H1 (cell line): Measurements from ENCODE around the gene FBXL5.

Experiments used
- BACH1 ChIP-seq: IDR thresholded peaks from 2 replicates; pipeline ENCODE4 v1.6.1; 2012; ENCODE audit warnings: low read length, improper control_type of control experiment
- CHD1 ChIP-seq: IDR thresholded peaks from 2 replicates; pipeline ENCODE4 v1.6.1; 2012; ENCODE audit warnings: low read depth, low read length, improper control_type of control experiment
- CREB1 ChIP-seq: IDR thresholded peaks from 2 replicates; pipeline ENCODE4 v1.6.1; 2012; ENCODE audit warnings: inconsistent platforms
- EP300 ChIP-seq, 2 experiments: IDR thresholded peaks; 1 replicate in 1 of 2; 2 replicates in 1 of 2; pipeline ENCODE4 v1.6.1; 2011 to 2012; ENCODE audit warnings: low read depth in 2 of 2, low read length in 2 of 2, mild to moderate bottlenecking in 2 of 2, borderline replicate concordance in 1 of 2, inconsistent platforms in 1 of 2, moderate library complexity in 1 of 2
- GTF2F1 ChIP-seq: IDR thresholded peaks from 2 replicates; pipeline ENCODE4 v1.6.1; 2012; ENCODE audit warnings: low read depth, low read length, improper control_type of control experiment, borderline replicate concordance
- RBBP5 ChIP-seq: IDR thresholded peaks from 2 replicates; pipeline ENCODE4 v1.7.1; 2012; ENCODE audit warnings: low read depth, mild to moderate bottlenecking, inconsistent platforms, low read length, moderate library complexity, borderline replicate concordance
- RXRA ChIP-seq: IDR thresholded peaks from 2 replicates; pipeline ENCODE4 v1.6.1; 2011; ENCODE audit warnings: low read depth, mild to moderate bottlenecking, low read length, moderate library complexity; ENCODE audit not compliant: insufficient read depth
- TAF1 ChIP-seq: IDR thresholded peaks from 2 replicates; pipeline ENCODE4 v1.6.1; 2011; ENCODE audit warnings: mild to moderate bottlenecking, low read depth, low read length
- TF ChIP-seq, protein P1 (sequence below), 3 experiments: IDR thresholded peaks; 1 replicate in 2 of 3; 2 replicates in 1 of 3; pipeline versions ENCODE4 v1.5.1 to v1.6.1; 2011; ENCODE audit warnings: low read length in 3 of 3, mild to moderate bottlenecking in 3 of 3, inconsistent platforms in 2 of 3, low read depth in 1 of 3, moderate library complexity in 1 of 3; ENCODE audit not compliant: insufficient read depth in 1 of 3; ENCODE audit errors: control extremely low read depth in 1 of 3
- TF ChIP-seq, protein P2 (sequence below): IDR thresholded peaks from 2 replicates; pipeline ENCODE4 v1.6.1; 2012; ENCODE audit warnings: inconsistent platforms
- TF ChIP-seq, protein P3 (sequence below): fragments of 300-600 bp; sonication (generic); IDR thresholded peaks from 2 replicates; pipeline ENCODE4 v1.7.1; 2012; ENCODE audit warnings: low read length, moderate library complexity, mild to moderate bottlenecking, inconsistent platforms; ENCODE audit not compliant: insufficient replicate concordance

DNA sequence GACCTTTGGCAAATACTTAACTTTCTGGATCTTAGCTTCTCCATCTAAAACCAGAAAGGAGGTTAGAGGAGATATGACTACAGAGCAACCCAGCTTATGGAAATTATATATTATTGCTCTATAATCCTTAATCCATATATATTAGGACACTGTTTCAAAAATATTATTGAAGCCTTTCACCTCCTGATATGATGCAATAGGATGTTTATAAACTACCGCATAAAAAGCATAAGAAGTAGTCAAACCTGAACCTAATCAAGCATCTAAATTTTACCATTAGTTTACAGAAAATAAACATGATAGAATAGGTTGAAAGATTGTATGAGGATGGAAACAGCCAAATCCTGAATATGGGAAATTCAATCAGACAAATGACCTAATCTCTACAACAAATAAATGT is 20.9 kb upstream of the FBXL5 start:
- no peak for TF ChIP-seq BACH1
- TF ChIP-seq, protein P1, sequence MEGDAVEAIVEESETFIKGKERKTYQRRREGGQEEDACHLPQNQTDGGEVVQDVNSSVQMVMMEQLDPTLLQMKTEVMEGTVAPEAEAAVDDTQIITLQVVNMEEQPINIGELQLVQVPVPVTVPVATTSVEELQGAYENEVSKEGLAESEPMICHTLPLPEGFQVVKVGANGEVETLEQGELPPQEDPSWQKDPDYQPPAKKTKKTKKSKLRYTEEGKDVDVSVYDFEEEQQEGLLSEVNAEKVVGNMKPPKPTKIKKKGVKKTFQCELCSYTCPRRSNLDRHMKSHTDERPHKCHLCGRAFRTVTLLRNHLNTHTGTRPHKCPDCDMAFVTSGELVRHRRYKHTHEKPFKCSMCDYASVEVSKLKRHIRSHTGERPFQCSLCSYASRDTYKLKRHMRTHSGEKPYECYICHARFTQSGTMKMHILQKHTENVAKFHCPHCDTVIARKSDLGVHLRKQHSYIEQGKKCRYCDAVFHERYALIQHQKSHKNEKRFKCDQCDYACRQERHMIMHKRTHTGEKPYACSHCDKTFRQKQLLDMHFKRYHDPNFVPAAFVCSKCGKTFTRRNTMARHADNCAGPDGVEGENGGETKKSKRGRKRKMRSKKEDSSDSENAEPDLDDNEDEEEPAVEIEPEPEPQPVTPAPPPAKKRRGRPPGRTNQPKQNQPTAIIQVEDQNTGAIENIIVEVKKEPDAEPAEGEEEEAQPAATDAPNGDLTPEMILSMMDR (IDR thresholded peaks at IDR 0.05; ENCODE audit: control extremely low read depth in 1 of 3, insufficient read depth in 1 of 3, low read depth in 1 of 3, low read length in 3 of 3) = no peak
- TF ChIP-seq, protein P2, sequence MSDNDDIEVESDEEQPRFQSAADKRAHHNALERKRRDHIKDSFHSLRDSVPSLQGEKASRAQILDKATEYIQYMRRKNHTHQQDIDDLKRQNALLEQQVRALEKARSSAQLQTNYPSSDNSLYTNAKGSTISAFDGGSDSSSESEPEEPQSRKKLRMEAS = no peak
- TF ChIP-seq GTF2F1 = no peak
- no peak for TF ChIP-seq CHD1
- TF ChIP-seq CREB1 = no peak
- TF ChIP-seq EP300 (IDR thresholded peaks at IDR 0.05; ENCODE audit: borderline replicate concordance in 1 of 2, low read depth in 2 of 2, low read length in 2 of 2) = no peak
- TF ChIP-seq RXRA = no peak
- TF ChIP-seq TAF1 = no peak
- no peak for TF ChIP-seq RBBP5
- TF ChIP-seq, protein P3, sequence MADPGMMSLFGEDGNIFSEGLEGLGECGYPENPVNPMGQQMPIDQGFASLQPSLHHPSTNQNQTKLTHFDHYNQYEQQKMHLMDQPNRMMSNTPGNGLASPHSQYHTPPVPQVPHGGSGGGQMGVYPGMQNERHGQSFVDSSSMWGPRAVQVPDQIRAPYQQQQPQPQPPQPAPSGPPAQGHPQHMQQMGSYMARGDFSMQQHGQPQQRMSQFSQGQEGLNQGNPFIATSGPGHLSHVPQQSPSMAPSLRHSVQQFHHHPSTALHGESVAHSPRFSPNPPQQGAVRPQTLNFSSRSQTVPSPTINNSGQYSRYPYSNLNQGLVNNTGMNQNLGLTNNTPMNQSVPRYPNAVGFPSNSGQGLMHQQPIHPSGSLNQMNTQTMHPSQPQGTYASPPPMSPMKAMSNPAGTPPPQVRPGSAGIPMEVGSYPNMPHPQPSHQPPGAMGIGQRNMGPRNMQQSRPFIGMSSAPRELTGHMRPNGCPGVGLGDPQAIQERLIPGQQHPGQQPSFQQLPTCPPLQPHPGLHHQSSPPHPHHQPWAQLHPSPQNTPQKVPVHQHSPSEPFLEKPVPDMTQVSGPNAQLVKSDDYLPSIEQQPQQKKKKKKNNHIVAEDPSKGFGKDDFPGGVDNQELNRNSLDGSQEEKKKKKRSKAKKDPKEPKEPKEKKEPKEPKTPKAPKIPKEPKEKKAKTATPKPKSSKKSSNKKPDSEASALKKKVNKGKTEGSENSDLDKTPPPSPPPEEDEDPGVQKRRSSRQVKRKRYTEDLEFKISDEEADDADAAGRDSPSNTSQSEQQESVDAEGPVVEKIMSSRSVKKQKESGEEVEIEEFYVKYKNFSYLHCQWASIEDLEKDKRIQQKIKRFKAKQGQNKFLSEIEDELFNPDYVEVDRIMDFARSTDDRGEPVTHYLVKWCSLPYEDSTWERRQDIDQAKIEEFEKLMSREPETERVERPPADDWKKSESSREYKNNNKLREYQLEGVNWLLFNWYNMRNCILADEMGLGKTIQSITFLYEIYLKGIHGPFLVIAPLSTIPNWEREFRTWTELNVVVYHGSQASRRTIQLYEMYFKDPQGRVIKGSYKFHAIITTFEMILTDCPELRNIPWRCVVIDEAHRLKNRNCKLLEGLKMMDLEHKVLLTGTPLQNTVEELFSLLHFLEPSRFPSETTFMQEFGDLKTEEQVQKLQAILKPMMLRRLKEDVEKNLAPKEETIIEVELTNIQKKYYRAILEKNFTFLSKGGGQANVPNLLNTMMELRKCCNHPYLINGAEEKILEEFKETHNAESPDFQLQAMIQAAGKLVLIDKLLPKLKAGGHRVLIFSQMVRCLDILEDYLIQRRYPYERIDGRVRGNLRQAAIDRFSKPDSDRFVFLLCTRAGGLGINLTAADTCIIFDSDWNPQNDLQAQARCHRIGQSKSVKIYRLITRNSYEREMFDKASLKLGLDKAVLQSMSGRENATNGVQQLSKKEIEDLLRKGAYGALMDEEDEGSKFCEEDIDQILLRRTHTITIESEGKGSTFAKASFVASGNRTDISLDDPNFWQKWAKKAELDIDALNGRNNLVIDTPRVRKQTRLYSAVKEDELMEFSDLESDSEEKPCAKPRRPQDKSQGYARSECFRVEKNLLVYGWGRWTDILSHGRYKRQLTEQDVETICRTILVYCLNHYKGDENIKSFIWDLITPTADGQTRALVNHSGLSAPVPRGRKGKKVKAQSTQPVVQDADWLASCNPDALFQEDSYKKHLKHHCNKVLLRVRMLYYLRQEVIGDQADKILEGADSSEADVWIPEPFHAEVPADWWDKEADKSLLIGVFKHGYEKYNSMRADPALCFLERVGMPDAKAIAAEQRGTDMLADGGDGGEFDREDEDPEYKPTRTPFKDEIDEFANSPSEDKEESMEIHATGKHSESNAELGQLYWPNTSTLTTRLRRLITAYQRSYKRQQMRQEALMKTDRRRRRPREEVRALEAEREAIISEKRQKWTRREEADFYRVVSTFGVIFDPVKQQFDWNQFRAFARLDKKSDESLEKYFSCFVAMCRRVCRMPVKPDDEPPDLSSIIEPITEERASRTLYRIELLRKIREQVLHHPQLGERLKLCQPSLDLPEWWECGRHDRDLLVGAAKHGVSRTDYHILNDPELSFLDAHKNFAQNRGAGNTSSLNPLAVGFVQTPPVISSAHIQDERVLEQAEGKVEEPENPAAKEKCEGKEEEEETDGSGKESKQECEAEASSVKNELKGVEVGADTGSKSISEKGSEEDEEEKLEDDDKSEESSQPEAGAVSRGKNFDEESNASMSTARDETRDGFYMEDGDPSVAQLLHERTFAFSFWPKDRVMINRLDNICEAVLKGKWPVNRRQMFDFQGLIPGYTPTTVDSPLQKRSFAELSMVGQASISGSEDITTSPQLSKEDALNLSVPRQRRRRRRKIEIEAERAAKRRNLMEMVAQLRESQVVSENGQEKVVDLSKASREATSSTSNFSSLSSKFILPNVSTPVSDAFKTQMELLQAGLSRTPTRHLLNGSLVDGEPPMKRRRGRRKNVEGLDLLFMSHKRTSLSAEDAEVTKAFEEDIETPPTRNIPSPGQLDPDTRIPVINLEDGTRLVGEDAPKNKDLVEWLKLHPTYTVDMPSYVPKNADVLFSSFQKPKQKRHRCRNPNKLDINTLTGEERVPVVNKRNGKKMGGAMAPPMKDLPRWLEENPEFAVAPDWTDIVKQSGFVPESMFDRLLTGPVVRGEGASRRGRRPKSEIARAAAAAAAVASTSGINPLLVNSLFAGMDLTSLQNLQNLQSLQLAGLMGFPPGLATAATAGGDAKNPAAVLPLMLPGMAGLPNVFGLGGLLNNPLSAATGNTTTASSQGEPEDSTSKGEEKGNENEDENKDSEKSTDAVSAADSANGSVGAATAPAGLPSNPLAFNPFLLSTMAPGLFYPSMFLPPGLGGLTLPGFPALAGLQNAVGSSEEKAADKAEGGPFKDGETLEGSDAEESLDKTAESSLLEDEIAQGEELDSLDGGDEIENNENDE = no peak
